ENCODE measurements around the gene MEG3. TPM values are rescaled to one million over a fixed set of nuclear protein-coding genes. Genes with fewer than 3 reads are reported as not detected.

MEG3 gene
- total RNA-seq, 1 experiment from 2014 or later = not detected

- H3K27ac Mint-ChIP-seq (ENCODE audit: low read depth, unreplicated experiment) = no peak overlapping the region
Measured at GRCh38 chr14:100789460-100790417, 36.2 kb upstream of the MEG3 start.

GRCh38 chr14:100790502-100791347 lies 35.2 kb upstream of the MEG3 start:
- H3K4me1 Mint-ChIP-seq (ENCODE audit: insufficient read depth, unreplicated experiment) = no peaks in the 10 kb centered on the region
- H3K36me3 Mint-ChIP-seq (ENCODE audit: insufficient read depth, unreplicated experiment) = no peaks in the 10 kb centered on the region
- TF ChIP-seq CTCF (IDR thresholded peaks at IDR 0.05; ENCODE audit: unreplicated experiment) = no peak
- ChIA-PET POLR2A (no interaction called here), CTCF (no interaction called here)
- no peak overlapping the region for H3K27ac Mint-ChIP-seq (ENCODE audit: low read depth, unreplicated experiment)
- intact Hi-C loops (cut with micrococcal nuclease) = no loop called here
- no peak for DNase-seq (ENCODE audit: unreplicated experiment)
- peaks cover 40% of the 10 kb centered on the region for H3K27me3 Mint-ChIP-seq (ENCODE audit: insufficient read depth, unreplicated experiment)
- no TSS peak for BruUV-seq (replicated peaks)
- H3K4me3 Mint-ChIP-seq (ENCODE audit: unreplicated experiment) = no peak overlapping the region
- H3K9me3 Mint-ChIP-seq (ENCODE audit: unreplicated experiment) = no peaks in the 10 kb centered on the region

More at GRCh38 chr14:100789460-100790417, 36.2 kb upstream of the MEG3 start:
- DNase-seq (ENCODE audit: unreplicated experiment) = no peak
- POLR2A ChIA-PET = no interaction called here
- BruUV-seq (replicated peaks) = no TSS peak
- TF ChIP-seq CTCF (IDR thresholded peaks at IDR 0.05; ENCODE audit: unreplicated experiment) = no peak
- peaks cover 40% of the 10 kb centered on the region for H3K27me3 Mint-ChIP-seq (ENCODE audit: insufficient read depth, unreplicated experiment)
- CTCF ChIA-PET = interaction anchor here (0.7 kb wide), 1 partner anchor 446 kb away, joined by 3 read pairs; no protein-coding TSS in a partner anchor
- H3K4me1 Mint-ChIP-seq (ENCODE audit: insufficient read depth, unreplicated experiment) = no peaks in the 10 kb centered on the region
- H3K9me3 Mint-ChIP-seq (ENCODE audit: unreplicated experiment) = no peaks in the 10 kb centered on the region
- H3K4me3 Mint-ChIP-seq (ENCODE audit: unreplicated experiment) = no peak overlapping the region
- no peaks in the 10 kb centered on the region for H3K36me3 Mint-ChIP-seq (ENCODE audit: insufficient read depth, unreplicated experiment)
- intact Hi-C loops (cut with micrococcal nuclease) = no loop called here

- no TSS peak for BruUV-seq (replicated peaks)
- Mint-ChIP-seq H3K9me3 (ENCODE audit: unreplicated experiment) (no peaks in the 10 kb centered on the region), H3K27ac (ENCODE audit: low read depth, unreplicated experiment) (no peak overlapping the region), H3K4me3 (ENCODE audit: unreplicated experiment) (no peak overlapping the region), H3K27me3 (ENCODE audit: insufficient read depth, unreplicated experiment) (peaks cover 39% of the 10 kb centered on the region), H3K4me1 (ENCODE audit: insufficient read depth, unreplicated experiment) (no peaks in the 10 kb centered on the region), H3K36me3 (ENCODE audit: insufficient read depth, unreplicated experiment) (no peaks in the 10 kb centered on the region)
- intact Hi-C loops (cut with micrococcal nuclease) = no loop called here
- DNase-seq (ENCODE audit: unreplicated experiment) = no peak
- no peak for TF ChIP-seq CTCF (IDR thresholded peaks at IDR 0.05; ENCODE audit: unreplicated experiment)
- ChIA-PET CTCF (no interaction called here), POLR2A (no interaction called here)
Measured at GRCh38 chr14:100791348-100791735, 34.6 kb upstream of the MEG3 start.

GRCh38 chr14:100791995-100792394 lies 33.9 kb upstream of the MEG3 start:
- Mint-ChIP-seq H3K4me1 (ENCODE audit: insufficient read depth, unreplicated experiment) (no peaks in the 10 kb centered on the region), H3K9me3 (ENCODE audit: unreplicated experiment) (no peaks in the 10 kb centered on the region), H3K36me3 (ENCODE audit: insufficient read depth, unreplicated experiment) (no peaks in the 10 kb centered on the region), H3K27me3 (ENCODE audit: insufficient read depth, unreplicated experiment) (peaks cover 39% of the 10 kb centered on the region), H3K4me3 (ENCODE audit: unreplicated experiment) (no peak overlapping the region), H3K27ac (ENCODE audit: low read depth, unreplicated experiment) (no peak overlapping the region)
- TF ChIP-seq CTCF (IDR thresholded peaks at IDR 0.05; ENCODE audit: unreplicated experiment) = no peak
- ChIA-PET CTCF (no interaction called here), POLR2A (no interaction called here)
- intact Hi-C loops (cut with micrococcal nuclease) = no loop called here
- no peak for DNase-seq (ENCODE audit: unreplicated experiment)
- BruUV-seq (replicated peaks) = no TSS peak
